Measurements from ENCODE around the gene DAGLA.

DNA sequence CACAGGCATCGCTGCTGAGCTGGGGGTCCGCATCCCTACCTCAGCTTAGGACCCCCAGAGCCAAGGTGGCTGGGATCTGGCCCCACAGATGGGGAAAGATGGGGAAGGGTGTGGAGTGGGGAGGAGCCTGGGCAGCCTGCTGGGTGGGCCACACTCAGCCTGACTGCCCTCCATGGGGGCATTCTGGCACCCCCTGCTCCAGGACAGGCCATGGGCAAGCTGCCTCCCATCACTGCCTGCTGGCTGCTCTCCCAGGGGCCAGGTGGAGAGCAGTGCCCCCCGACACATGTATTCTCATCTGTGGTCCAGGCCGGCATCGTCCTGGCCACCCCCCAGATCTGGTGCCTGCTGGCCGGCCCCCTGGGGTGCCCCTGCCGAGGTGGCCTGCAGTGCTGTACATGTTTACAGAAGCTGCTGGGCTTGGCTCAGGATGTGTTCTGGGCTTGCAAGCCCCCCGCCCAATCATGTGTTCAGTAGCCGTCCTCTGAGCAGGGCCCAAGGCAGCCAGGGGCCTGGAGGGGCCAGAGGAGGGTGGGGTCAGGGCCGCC, 64.5 kb downstream of the DAGLA start:
- TF ChIP-seq POLR2A (IDR thresholded peaks at IDR 0.05) (no peak), POLR2AphosphoS5 (IDR thresholded peaks at IDR 0.05) (no peak)
- TF ChIP-seq, protein P1, sequence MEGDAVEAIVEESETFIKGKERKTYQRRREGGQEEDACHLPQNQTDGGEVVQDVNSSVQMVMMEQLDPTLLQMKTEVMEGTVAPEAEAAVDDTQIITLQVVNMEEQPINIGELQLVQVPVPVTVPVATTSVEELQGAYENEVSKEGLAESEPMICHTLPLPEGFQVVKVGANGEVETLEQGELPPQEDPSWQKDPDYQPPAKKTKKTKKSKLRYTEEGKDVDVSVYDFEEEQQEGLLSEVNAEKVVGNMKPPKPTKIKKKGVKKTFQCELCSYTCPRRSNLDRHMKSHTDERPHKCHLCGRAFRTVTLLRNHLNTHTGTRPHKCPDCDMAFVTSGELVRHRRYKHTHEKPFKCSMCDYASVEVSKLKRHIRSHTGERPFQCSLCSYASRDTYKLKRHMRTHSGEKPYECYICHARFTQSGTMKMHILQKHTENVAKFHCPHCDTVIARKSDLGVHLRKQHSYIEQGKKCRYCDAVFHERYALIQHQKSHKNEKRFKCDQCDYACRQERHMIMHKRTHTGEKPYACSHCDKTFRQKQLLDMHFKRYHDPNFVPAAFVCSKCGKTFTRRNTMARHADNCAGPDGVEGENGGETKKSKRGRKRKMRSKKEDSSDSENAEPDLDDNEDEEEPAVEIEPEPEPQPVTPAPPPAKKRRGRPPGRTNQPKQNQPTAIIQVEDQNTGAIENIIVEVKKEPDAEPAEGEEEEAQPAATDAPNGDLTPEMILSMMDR (IDR thresholded peaks at IDR 0.05), result no peak
